CD8-positive, alpha-beta memory T cell (primary cell): ENCODE measurements around the gene CARD16. TPM values are rescaled to one million over a fixed set of nuclear protein-coding genes. Genes with fewer than 3 reads are reported as not detected.
"Not testable (repeated sequence)": the region's sequence is repeated elsewhere in the genome, so short reads cannot be mapped to it uniquely, and the experiment has no call there.

ENCODE experiments used
- CTCF ChIA-PET: fragments of 350-600 bp; sonication (Branson Sonifier 250); formaldehyde crosslinking; loops from one replicate; lab custom pipeline; 2021; ENCODE audit warnings: antibody characterized with exemption; lab: Charles Lee
- POLR2A ChIA-PET: fragments of 350-600 bp; sonication (Branson Sonifier 250); formaldehyde crosslinking; loops from one replicate; lab custom pipeline; 2021; ENCODE audit warnings: antibody characterized with exemption; lab: Charles Lee
- DNase-seq, 5 donors: peaks; one replicate each; pipeline versions ENCODE4 v3.0.0 to v3.0.0-alpha.2; 2020 to 2022; ENCODE audit warnings: mixed read lengths in 1 of 5
- H3K27ac ChIP-seq: one replicate; pipeline ENCODE4 v1.7.0; 2013; ENCODE audit warnings: low read depth, mild to moderate bottlenecking, low read length, moderate library complexity
- H3K27me3 ChIP-seq: 2 replicates; pipeline ENCODE4 v1.7.0; 2013; ENCODE audit warnings: low read length, mild to moderate bottlenecking; ENCODE audit not compliant: insufficient read depth, poor library complexity, severe bottlenecking
- H3K36me3 ChIP-seq: 2 replicates; pipeline ENCODE4 v1.7.0; 2013; ENCODE audit warnings: mild to moderate bottlenecking, low read length, moderate library complexity; ENCODE audit not compliant: insufficient read depth
- H3K4me1 ChIP-seq: 2 replicates; pipeline ENCODE4 v1.7.0; 2013; ENCODE audit warnings: mild to moderate bottlenecking, low read length, moderate library complexity; ENCODE audit not compliant: insufficient read depth
- H3K4me3 ChIP-seq: 2 replicates; pipeline ENCODE4 v1.7.0; 2013; ENCODE audit warnings: mild to moderate bottlenecking, low read length
- H3K9me3 ChIP-seq: 2 replicates; pipeline ENCODE4 v1.7.0; 2013; ENCODE audit warnings: mild to moderate bottlenecking, low read length
- H3K27ac Mint-ChIP-seq, 8 donors: one replicate each; pipeline ENCODE4 v1.8.0; 2020 to 2021; ENCODE audit warnings: mixed read lengths in 8 of 8, mild to moderate bottlenecking in 6 of 8, inconsistent platforms in 3 of 8, moderate library complexity in 3 of 8
- H3K27me3 Mint-ChIP-seq, 2 donors: one replicate each; pipeline ENCODE4 v1.8.0; 2020 to 2021; ENCODE audit warnings: mixed read lengths in 2 of 2, mild to moderate bottlenecking in 1 of 2, moderate library complexity in 1 of 2
- H3K36me3 Mint-ChIP-seq, 3 donors: one replicate each; pipeline ENCODE4 v1.8.0; 2020 to 2021; ENCODE audit warnings: mixed read lengths in 3 of 3, inconsistent platforms in 1 of 3, mild to moderate bottlenecking in 1 of 3
- H3K4me1 Mint-ChIP-seq, 3 donors: one replicate each; pipeline ENCODE4 v1.8.0; 2020 to 2021; ENCODE audit warnings: mixed read lengths in 3 of 3, inconsistent platforms in 1 of 3, mild to moderate bottlenecking in 1 of 3
- H3K4me3 Mint-ChIP-seq, 7 donors: one replicate each; pipeline ENCODE4 v1.8.0; 2020 to 2021; ENCODE audit warnings: mixed read lengths in 7 of 7, mild to moderate bottlenecking in 6 of 7, moderate library complexity in 4 of 7, inconsistent platforms in 2 of 7
- H3K9me3 Mint-ChIP-seq, 5 donors: one replicate each; pipeline ENCODE4 v1.8.0; 2020 to 2022; ENCODE audit warnings: mixed read lengths in 5 of 5, mild to moderate bottlenecking in 3 of 5, moderate library complexity in 2 of 5, inconsistent platforms in 1 of 5
- polyA plus RNA-seq: library from polyadenylated mRNA; unstranded; fragments of 300-500 nt; fragmentation: Illumina TruSeq; gene quantifications from one replicate; pipeline ENCODE4 v1.2.3, GENCODE V29; 2021
- total RNA-seq, 2 experiments: library from RNA; stranded (reverse); gene quantifications; one replicate each; pipeline ENCODE4 v1.2.3, GENCODE V29; 2021

The CARD16 gene
- total and polyA plus RNA-seq, 3 experiments from 2014 or later, result 8.0 to 268 (median 10.3) TPM

- H3K4me3 ChIP-seq, result no peak overlapping the region
- no peak for DNase-seq
- POLR2A ChIA-PET, result no interaction called here
- H3K27ac Mint-ChIP-seq, result no peak overlapping the region
- peaks cover 5% of the 10 kb centered on the region for H3K4me1 ChIP-seq
- no peaks in the 10 kb centered on the region for H3K27me3 ChIP-seq
- no peak overlapping the region for H3K4me3 Mint-ChIP-seq
- no peaks in the 10 kb centered on the region for H3K36me3 ChIP-seq
- H3K27ac ChIP-seq, result no peak overlapping the region
- no peaks in the 10 kb centered on the region for H3K9me3 ChIP-seq
- CTCF ChIA-PET, result no interaction called here
- H3K36me3 Mint-ChIP-seq, result peaks cover 0 to 4% (median 0%) of the 10 kb centered on the region in 3 donors
- peaks cover 20 to 24% (median 21%) of the 10 kb centered on the region in 3 donors for H3K4me1 Mint-ChIP-seq
- H3K27me3 Mint-ChIP-seq, result peaks cover 1 to 15% of the 10 kb centered on the region in 2 donors
- no peaks in the 10 kb centered on the region for H3K9me3 Mint-ChIP-seq
Measured at GRCh38 chr11:105074166-105074530, 29.0 kb upstream of the CARD16 start.

GRCh38 chr11:105073456-105074165 lies 28.5 kb upstream of the CARD16 start:
- H3K36me3 Mint-ChIP-seq, result peaks cover 0 to 8% (median 0%) of the 10 kb centered on the region in 3 donors
- CTCF ChIA-PET, result no interaction called here
- no peaks in the 10 kb centered on the region for H3K9me3 ChIP-seq

GRCh38 chr11:105072080-105072479 lies 26.9 kb upstream of the CARD16 start:
- POLR2A ChIA-PET, H3K9me3 ChIP-seq, H3K4me1 ChIP-seq, H3K36me3 Mint-ChIP-seq, H3K27ac ChIP-seq, H3K9me3 Mint-ChIP-seq, H3K27me3 Mint-ChIP-seq, H3K4me3 Mint-ChIP-seq, H3K27me3 ChIP-seq, H3K4me3 ChIP-seq, CTCF ChIA-PET, H3K36me3 ChIP-seq, DNase-seq, H3K27ac Mint-ChIP-seq: not testable (repeated sequence)
- peaks cover 25 to 43% (median 33%) of the 10 kb centered on the region in 3 donors for H3K4me1 Mint-ChIP-seq

More at GRCh38 chr11:105073456-105074165, 28.5 kb upstream of the CARD16 start:
- H3K4me3 ChIP-seq, result no peak overlapping the region
- no peak overlapping the region for H3K4me3 Mint-ChIP-seq
- H3K27me3 ChIP-seq, result no peaks in the 10 kb centered on the region
- POLR2A ChIA-PET, result no interaction called here
- no peaks in the 10 kb centered on the region for H3K9me3 Mint-ChIP-seq
- H3K27me3 Mint-ChIP-seq, result peaks cover 1 to 15% of the 10 kb centered on the region in 2 donors
- H3K27ac ChIP-seq, result no peak overlapping the region
- DNase-seq, result no peak
- no peak overlapping the region for H3K27ac Mint-ChIP-seq
- peaks cover 5% of the 10 kb centered on the region for H3K4me1 ChIP-seq
- peaks cover 24 to 30% (median 26%) of the 10 kb centered on the region in 3 donors for H3K4me1 Mint-ChIP-seq
- H3K36me3 ChIP-seq, result no peaks in the 10 kb centered on the region

GRCh38 chr11:105071089-105071732 lies 26.1 kb upstream of the CARD16 start:
- Histone ChIP-seq H3K27ac (no peak overlapping the region), H3K36me3 (no peaks in the 10 kb centered on the region), H3K9me3 (no peaks in the 10 kb centered on the region), H3K27me3 (no peaks in the 10 kb centered on the region), H3K4me3 (peak overlapping the region; percentile 29), H3K4me1 (peaks cover 5% of the 10 kb centered on the region)
- Mint-ChIP-seq H3K9me3 (no peaks in the 10 kb centered on the region), H3K27ac (peak overlapping the region; percentile 34 to 98 (median 90)), H3K27me3 (no peaks in the 10 kb centered on the region), H3K36me3 (peaks cover 0 to 6% (median 0%) of the 10 kb centered on the region in 3 donors), H3K4me3 (peak overlapping the region; percentile 78 to 90 (median 89)), H3K4me1 (peaks cover 28 to 49% (median 33%) of the 10 kb centered on the region in 3 donors)
- DNase-seq, result peak in 1 of 5 donors; percentile 33
- CTCF ChIA-PET, result no interaction called here
- POLR2A ChIA-PET, result no interaction called here

GRCh38 chr11:105070306-105070705 lies 25.2 kb upstream of the CARD16 start:
- Histone ChIP-seq H3K4me3 (peak overlapping the region; percentile 29), H3K4me1 (peaks cover 5% of the 10 kb centered on the region), H3K27ac (no peak overlapping the region), H3K36me3 (no peaks in the 10 kb centered on the region), H3K9me3 (no peaks in the 10 kb centered on the region), H3K27me3 (no peaks in the 10 kb centered on the region)
- DNase-seq, result no peak
- ChIA-PET POLR2A (interaction anchor here (1.0 kb wide), 1 partner anchor 153 kb away, joined by 3 read pairs; no protein-coding TSS in a partner anchor), CTCF (no interaction called here)
- Mint-ChIP-seq H3K36me3 (peaks cover 0 to 6% (median 0%) of the 10 kb centered on the region in 3 donors), H3K4me1 (peaks cover 29 to 53% (median 33%) of the 10 kb centered on the region in 3 donors), H3K4me3 (peak overlapping the region; percentile 63 to 90 (median 89)), H3K27ac (peak overlapping the region; percentile 14 to 97 (median 82)), H3K27me3 (no peaks in the 10 kb centered on the region), H3K9me3 (no peaks in the 10 kb centered on the region)

GRCh38 chr11:105069749-105070148 lies 24.6 kb upstream of the CARD16 start:
- H3K9me3 Mint-ChIP-seq, H3K27ac ChIP-seq, DNase-seq, H3K4me3 ChIP-seq, H3K36me3 ChIP-seq, H3K27me3 ChIP-seq, CTCF ChIA-PET, H3K4me1 ChIP-seq, H3K27me3 Mint-ChIP-seq, H3K9me3 ChIP-seq, H3K36me3 Mint-ChIP-seq: not testable (repeated sequence)
- Mint-ChIP-seq H3K4me1 (peaks cover 29 to 57% (median 33%) of the 10 kb centered on the region in 3 donors), H3K4me3 (peak overlapping the region in 1 of 7 donors; percentile 89), H3K27ac (peak overlapping the region in 2 of 8 donors; percentile 37 to 97)
- POLR2A ChIA-PET, result interaction anchor here (0.7 to 1.0 kb wide), 2 partner anchors 152 to 563 kb away, joined by 3 read pairs; no protein-coding TSS in a partner anchor

GRCh38 chr11:105063245-105063941 lies 18.3 kb upstream of the CARD16 start:
- DNase-seq, H3K27me3 ChIP-seq, POLR2A ChIA-PET, H3K4me3 ChIP-seq, H3K27ac Mint-ChIP-seq, H3K27ac ChIP-seq, CTCF ChIA-PET, H3K36me3 ChIP-seq, H3K27me3 Mint-ChIP-seq, H3K9me3 Mint-ChIP-seq, H3K4me1 ChIP-seq, H3K4me3 Mint-ChIP-seq, H3K9me3 ChIP-seq: not testable (repeated sequence)
- Mint-ChIP-seq H3K4me1 (peaks cover 6 to 25% (median 7%) of the 10 kb centered on the region in 3 donors), H3K36me3 (peaks cover 0 to 17% (median 10%) of the 10 kb centered on the region in 3 donors)

- Histone ChIP-seq H3K27ac (no peak overlapping the region), H3K4me1 (no peaks in the 10 kb centered on the region), H3K9me3 (no peaks in the 10 kb centered on the region), H3K27me3 (no peaks in the 10 kb centered on the region), H3K4me3 (no peak overlapping the region), H3K36me3 (peaks cover 3% of the 10 kb centered on the region)
- ChIA-PET CTCF (no interaction called here), POLR2A (no interaction called here)
- Mint-ChIP-seq H3K4me1 (no peaks in the 10 kb centered on the region), H3K27ac (no peak overlapping the region), H3K27me3 (no peaks in the 10 kb centered on the region), H3K36me3 (peaks cover 3 to 7% (median 3%) of the 10 kb centered on the region in 3 donors), H3K9me3 (no peaks in the 10 kb centered on the region), H3K4me3 (no peak overlapping the region)
- DNase-seq, result no peak
Measured at GRCh38 chr11:105057432-105057831, 12.3 kb upstream of the CARD16 start.
